ENCODE data around the gene FAM83E.

Gene FAM83E

GRCh38 chr19:48642862-48643261 lies 28.0 kb upstream of the FAM83E start:
- in situ Hi-C loops (cut with HindIII; ENCODE audit: low sequenced_read_pairs), result loop anchor here (25.0 kb wide), 1 partner anchor 319 kb away; the partner anchor contains the start of genes BAX and FTL

DNA sequence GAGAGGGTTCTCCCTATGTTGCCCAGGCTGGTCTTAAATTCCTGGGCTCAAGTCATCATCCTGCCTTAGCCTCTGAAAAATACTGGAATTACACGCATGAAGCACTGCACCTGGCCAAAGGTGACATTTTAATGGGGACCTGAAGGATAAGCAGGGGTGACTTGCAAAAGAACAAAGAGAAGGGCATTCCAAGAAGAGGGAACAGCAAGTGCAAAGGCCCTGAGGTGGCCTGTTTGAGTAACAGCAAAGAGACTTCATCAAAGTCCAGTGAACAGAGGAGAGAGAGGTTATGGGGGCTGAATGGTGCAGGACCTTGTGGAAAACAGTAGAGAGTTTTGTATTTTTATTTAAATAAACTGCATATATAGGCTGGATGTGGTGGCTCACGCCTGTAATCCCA lies 27.0 kb upstream of the FAM83E start:
- in situ Hi-C loops (cut with HindIII; ENCODE audit: low sequenced_read_pairs), result loop anchor here (25.0 kb wide), 1 partner anchor 320 kb away; the partner anchor contains the start of genes BAX and FTL

- in situ Hi-C loops (cut with HindIII; ENCODE audit: low sequenced_read_pairs), result loop anchor here (25.0 kb wide), 1 partner anchor 323 kb away; the partner anchor contains the start of genes BAX and FTL
These were observed 24.9 kb upstream of the FAM83E start for GRCh38 chr19:48639483-48640375.

GRCh38 chr19:48638831-48639381 lies 24.0 kb upstream of the FAM83E start:
- in situ Hi-C loops (cut with HindIII; ENCODE audit: low sequenced_read_pairs), result loop anchor here (25.0 kb wide), 1 partner anchor 323 kb away; the partner anchor contains the start of genes BAX and FTL

DNA sequence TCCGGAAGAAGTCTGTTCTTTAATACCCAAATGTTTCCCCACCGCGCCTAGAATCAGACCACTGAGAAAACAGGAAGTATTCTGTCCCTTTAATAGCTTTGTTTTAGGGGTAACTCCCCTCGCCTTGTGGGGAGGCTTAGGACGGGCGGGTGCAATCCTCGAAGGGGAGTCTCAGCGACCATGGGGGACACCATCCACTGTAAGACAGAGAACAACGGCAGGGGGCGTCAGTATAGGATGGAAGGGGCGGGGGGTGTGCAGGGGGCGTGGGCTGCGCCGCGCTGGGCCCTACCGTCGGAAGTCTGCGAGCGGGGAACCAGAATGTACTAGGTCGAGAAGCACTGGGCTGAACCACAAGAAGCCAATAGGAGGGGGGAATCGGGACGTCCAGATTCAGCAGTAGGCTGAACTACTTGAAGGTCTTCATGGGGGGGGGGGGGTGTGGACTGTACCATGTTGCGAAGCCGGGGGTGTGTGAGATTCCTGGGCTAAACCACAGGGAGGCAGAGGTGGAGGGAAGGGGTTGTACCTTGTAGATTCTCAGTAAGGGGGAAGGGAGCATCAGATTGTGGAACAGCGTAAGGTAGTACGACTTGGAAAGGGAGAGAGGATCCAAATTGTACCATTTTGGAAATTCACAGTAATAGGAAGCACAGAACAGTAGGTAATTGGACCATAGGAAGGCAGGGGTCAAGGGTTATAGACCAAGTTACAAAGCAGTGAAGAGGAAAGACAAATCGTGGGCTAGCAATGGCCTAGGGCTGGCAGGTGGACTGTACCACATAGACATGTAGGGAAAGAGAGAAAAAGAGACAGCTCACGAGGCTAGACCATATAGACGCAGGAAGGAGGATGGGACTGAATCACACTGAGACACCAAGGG lies 23.3 kb upstream of the FAM83E start:
- in situ Hi-C loops (cut with HindIII; ENCODE audit: low sequenced_read_pairs), result loop anchor here (25.0 kb wide), 1 partner anchor 324 kb away; the partner anchor contains the start of genes BAX and FTL

DNA sequence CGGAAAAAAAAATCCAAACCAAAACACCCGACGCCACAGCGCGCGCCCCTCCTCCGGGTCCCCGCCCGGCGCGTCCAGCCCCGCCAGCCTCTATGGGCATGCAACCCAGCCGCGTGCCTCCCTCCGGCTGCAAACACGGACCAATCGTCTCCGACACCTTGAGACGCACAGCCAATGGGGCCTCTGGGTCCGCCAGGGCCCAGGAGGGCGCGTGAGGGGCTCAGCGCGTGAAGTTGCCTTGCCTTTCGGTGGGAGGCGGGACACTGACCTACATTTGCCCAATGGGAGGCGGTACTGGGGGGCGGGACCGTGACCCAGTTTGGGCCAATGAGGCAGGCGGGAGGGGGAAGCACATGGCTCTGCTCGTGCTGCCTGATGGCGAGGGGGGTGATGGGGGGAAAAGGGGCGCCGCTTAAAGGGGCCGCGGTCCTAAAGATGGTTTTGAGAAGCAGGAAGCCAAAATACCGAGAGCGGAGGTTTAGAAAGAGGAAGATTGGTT lies 22.6 kb upstream of the FAM83E start:
- in situ Hi-C loops (cut with HindIII; ENCODE audit: low sequenced_read_pairs), result loop anchor here (25.0 kb wide), 1 partner anchor 325 kb away; the partner anchor contains the start of genes BAX and FTL

- in situ Hi-C loops (cut with HindIII; ENCODE audit: low sequenced_read_pairs), result loop anchor here (25.0 kb wide), 1 partner anchor 325 kb away; the partner anchor contains the start of genes BAX and FTL
These were observed 22.1 kb upstream of the FAM83E start, which contains the start of gene DBP for GRCh38 chr19:48636859-48637448. TSS of gene DBP (minus strand) at chr19:48637379. CDS start at chr19:48636994, 385 bp downstream.

DNA sequence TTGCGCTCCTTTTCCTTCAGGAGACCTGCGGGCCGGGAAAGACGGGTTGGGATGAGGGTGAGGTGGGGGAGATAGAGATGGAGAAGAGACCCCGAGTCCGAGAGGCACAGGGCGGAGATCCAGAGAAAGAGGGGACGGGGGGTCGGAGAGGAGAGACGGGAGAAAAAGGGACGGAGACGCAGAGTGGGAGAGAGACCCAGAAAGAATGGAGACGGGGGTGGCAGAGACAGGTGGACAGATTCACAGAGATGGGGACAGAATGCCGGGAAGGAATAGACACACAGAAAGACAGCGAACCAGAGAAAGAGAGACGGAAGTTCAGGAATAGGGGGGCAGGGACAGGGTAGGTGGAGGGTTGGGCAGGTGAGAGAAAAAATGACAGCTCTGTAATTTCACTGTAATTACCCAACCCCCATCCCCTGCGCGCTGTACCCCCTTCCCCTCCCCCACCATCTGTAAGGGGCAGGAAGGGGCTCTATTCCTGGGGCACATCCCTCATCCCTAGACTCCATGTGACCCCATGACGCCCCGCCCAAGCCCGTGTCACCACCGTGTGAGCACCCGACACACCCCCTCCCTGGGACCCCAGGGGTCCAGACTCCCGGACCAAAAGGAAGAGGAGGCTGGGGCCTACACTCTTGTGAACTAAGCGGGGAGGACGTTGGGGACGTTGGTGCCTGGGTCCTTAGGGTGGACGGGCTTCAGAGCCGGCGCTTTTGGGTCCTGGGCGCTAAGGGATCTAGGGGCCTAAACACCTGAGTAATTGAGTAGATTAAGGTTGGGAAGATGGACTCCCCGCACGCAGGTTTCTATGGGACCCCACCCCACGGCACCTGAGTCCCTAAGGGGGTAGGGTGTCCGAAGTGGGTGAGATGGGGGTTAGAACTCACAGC lies 21.3 kb upstream of the FAM83E start:
- in situ Hi-C loops (cut with HindIII; ENCODE audit: low sequenced_read_pairs), result loop anchor here (25.0 kb wide), 1 partner anchor 326 kb away; the partner anchor contains the start of genes BAX and FTL

DNA sequence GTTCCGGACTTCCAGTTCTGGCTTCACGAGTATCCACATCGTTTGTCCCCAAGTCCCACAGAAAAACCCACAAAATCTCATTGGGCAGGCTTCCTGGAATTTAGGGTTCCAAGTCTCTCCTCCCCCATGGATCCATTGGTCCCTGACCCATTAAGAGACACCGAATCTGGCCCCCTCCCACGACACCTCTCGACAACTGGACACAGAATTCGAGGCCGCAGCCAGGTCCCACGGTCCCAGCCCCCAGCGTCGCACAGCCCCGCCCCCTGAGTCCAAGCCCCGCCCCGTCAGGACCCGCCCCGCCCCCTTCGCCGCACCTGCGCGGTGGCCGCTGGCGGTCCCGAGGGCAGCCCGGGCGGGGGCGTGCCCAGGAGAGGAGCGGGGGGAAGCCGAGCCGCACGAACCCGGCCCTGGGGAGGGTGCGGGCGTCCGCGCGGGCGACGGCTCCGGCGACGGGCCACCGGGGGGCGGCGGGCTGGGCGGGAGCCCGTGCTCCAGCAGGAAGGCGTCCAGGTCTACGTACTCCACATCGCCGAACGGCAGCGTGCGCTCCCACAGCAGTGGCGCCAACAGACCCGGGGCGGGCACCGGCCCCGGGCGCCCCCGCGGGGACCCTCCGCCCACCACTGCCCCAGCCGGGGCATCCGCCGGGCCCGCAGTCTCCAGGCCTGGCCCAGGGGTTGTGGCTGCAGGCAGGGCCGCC lies 20.5 kb upstream of the FAM83E start:
- in situ Hi-C loops (cut with HindIII; ENCODE audit: low sequenced_read_pairs), result loop anchor here (25.0 kb wide), 1 partner anchor 327 kb away; the partner anchor contains the start of genes BAX and FTL

DNA sequence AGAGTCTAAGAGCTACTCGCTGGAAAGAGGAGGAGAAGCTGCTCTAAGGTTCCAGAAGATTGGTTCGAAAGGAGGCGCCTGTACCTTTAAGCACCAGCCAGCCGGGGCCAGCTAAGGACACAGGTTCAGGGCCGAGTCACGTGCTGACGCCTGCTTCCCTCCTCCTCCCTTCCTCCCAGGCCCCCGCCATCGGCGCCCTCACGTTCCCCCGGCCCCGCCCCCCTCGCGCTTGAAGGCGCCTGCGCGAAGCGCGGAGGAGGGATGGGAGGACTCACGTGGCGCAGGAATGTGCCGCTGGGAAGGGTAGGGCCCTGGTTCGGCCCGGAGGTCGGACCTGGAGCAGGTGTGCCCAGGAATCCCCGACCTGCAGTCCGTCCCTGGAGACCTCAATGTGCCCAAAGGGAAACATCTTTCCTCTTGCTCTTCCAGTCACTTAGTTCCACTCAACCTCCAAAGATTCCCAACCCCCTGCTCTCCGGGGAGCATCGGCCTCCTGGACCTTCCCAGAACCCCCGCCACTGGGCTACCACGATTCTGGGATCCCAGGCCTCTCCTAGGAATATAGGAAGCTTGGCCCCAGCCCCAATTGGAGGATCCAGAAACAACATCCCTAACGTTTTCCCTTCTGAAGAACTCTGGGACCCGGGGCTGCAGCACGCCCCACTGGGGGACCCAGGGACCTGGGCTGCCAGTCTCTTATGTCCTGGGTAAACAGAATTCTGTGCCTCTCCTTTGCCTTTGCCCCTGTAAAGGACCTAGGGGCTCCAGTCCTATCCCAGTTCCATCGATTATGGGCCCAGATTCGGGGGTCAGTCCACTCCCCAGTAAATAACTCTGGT lies 19.8 kb upstream of the FAM83E start:
- in situ Hi-C loops (cut with HindIII; ENCODE audit: low sequenced_read_pairs), result loop anchor here (5.0 to 25.0 kb wide), 3 partner anchors 88 to 328 kb away; partner anchors contain the start of genes BAX and FTL

DNA sequence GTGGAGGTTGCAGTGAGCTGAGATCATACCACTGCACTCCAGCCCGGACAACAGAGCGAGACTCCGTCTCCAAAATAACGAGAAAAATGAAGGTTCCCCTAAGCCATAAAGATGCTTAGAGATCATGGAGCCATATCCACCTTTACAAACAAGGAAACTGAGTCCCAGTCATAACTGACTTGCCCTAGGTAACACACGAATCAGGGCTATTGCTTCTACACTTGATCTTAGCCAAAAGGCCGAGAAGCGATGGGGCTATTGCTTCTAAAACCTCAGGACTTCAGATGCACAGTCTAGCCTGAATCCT lies 19.1 kb upstream of the FAM83E start:
- in situ Hi-C loops (cut with HindIII; ENCODE audit: low sequenced_read_pairs), result loop anchor here (5.0 to 25.0 kb wide), 3 partner anchors 88 to 328 kb away; partner anchors contain the start of genes BAX and FTL

- in situ Hi-C loops (cut with HindIII; ENCODE audit: low sequenced_read_pairs), result loop anchor here (5.0 to 25.0 kb wide), 3 partner anchors 89 to 329 kb away; partner anchors contain the start of genes BAX and FTL
These were observed 18.5 kb upstream of the FAM83E start for GRCh38 chr19:48633148-48634035.

- in situ Hi-C loops (cut with HindIII; ENCODE audit: low sequenced_read_pairs), result loop anchor here (5.0 to 25.0 kb wide), 3 partner anchors 90 to 330 kb away; partner anchors contain the start of genes BAX and FTL
These were observed 17.8 kb upstream of the FAM83E start for GRCh38 chr19:48632692-48633147.

DNA sequence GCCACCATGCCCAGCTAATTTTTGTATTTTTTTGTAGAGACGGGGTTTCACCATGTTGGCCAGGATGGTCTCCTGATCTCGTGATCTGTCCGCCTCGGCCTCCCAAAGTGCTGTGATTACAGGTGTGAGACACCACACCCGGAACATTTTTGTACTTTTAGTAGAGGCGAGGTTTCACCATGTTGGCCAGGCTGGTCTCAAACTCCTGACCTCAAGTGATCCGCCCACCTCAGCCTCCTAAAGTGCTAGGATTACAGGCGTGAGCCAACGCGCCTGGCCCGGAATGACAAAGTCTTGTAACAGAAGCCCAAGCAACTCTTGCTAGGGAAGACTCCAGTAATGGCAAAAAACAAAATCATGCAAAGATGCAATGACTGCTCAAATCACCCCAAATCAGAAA lies 17.4 kb upstream of the FAM83E start:
- in situ Hi-C loops (cut with HindIII; ENCODE audit: low sequenced_read_pairs), result loop anchor here (5.0 to 25.0 kb wide), 3 partner anchors 90 to 330 kb away; partner anchors contain the start of genes BAX and FTL

GRCh38 chr19:48631225-48631624 lies 16.3 kb upstream of the FAM83E start:
- in situ Hi-C loops (cut with HindIII; ENCODE audit: low sequenced_read_pairs), result loop anchor here (5.0 to 25.0 kb wide), 3 partner anchors 91 to 331 kb away; partner anchors contain the start of genes BAX and FTL

Measured in endothelial cell of hepatic sinusoid (primary cell).